Measurements from ENCODE around the gene HS3ST2.

GRCh38 chr16:22929461-22929860, 115.5 kb downstream of the HS3ST2 start:
- TF ChIP-seq CTCF (IDR thresholded peaks at IDR 0.05) (no peak), POLR2A (IDR thresholded peaks at IDR 0.05) (no peak), EP300 (IDR thresholded peaks at IDR 0.05) (no peak)

Data from tibial nerve (tissue), 4 donors.